Germinal center (tissue), 1 donor: ENCODE results near the gene SPINT2.
"Not testable (repeated sequence)": the region's sequence is repeated elsewhere in the genome, so short reads cannot be mapped to it uniquely, and the experiment has no call there.

Experiments
- DNase-seq: peaks from one replicate; pipeline ENCODE4 v3.0.0; 2012; ENCODE audit warnings: mixed read lengths, low spot score

SPINT2 gene

DNA sequence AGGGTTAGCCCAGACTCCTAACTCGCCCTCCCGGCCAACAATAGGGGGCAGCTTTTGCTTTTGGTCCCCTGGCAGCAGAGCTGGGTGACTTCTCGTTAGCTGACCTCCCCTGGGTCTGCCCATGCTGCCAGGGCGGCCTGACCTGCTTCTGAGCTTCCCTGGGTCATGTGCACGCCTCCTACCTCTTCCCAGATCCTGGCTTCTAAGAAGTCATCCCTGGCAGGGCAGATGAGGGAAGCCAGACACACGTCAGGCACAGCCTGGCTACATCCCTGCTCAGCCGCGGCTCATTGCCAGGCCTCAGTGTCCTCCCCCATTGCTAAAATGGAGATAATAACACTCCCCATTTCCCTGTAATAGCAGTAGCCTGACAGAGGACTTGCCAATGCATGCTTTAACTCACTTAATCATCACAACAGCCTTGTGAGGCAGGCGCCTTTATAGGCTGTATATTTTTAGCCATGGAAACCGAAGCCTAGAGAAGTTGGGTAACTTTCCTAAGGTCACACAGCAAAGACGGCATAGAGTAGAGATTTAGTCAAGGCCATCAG lies 57.3 kb downstream of the SPINT2 start:
- no peak for DNase-seq

- DNase-seq, result no peak
Observed at GRCh38 chr19:38323291-38323690, 58.9 kb downstream of the SPINT2 start.

GRCh38 chr19:38324431-38324830 lies 60.1 kb downstream of the SPINT2 start:
- no peak for DNase-seq

- no peak for DNase-seq
Observed at GRCh38 chr19:38326591-38326990, 62.2 kb downstream of the SPINT2 start.

GRCh38 chr19:38329651-38330050 lies 65.3 kb downstream of the SPINT2 start:
- DNase-seq, result no peak

DNA sequence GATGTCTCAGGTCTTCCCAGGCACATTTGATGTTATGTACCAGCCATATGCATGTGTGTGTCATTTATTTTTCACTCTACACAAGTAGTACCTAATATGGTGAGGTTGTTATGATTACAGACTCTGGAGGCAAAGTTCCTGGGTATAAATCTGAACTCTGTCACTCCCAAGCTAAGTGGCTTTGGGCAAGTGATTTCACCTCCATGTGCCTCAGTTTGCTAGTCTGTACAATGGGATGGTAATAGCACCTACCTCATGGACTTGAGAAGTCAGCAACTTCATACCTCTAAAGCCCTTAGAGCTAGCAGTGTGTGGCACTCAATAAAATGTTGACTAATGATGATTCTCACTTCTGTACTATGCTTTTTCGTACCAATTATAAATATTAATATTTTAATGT lies 67.4 kb downstream of the SPINT2 start:
- DNase-seq, result no peak

GRCh38 chr19:38333245-38333644 lies 68.9 kb downstream of the SPINT2 start:
- no peak for DNase-seq

GRCh38 chr19:38335949-38336637 lies 71.7 kb downstream of the SPINT2 start:
- peak; percentile 95 for DNase-seq

DNA sequence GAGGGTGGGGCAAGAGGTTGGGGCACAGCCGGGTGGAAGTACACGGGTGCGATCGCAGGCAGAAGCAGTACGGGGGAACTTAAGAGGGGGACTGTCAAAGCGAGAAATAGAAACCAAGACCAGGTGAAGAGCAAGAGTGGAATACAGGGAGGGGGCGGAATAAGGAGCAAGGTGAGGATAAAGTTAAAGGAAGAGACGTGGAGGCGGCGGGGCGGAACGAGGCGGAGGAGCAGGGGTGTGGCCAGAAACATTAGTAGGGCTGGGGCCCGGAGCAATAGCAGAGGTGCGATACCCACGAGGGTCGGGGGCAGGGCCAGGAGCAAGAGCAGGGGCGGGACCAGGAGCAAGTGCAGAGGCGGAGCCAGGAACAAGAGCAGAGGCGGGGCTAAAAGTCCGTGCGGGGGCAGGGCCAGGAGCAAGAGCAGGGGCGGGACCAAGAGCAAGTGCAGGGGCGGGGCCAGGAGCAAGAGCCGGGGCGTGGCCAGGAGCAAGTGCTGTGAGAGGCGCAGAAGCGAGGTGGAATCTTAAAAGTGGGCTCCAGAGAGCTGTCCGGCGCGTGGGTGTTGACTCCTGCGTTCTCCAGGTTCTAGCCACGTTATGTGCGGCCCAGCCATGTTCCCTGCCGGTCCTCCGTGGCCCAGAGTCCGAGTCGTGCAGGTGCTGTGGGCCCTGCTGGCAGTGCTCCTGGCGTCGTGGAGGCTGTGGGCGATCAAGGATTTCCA lies 72.4 kb downstream of the SPINT2 start:
- peak; percentile 93 for DNase-seq

GRCh38 chr19:38337360-38337653 lies 72.9 kb downstream of the SPINT2 start:
- no peak for DNase-seq

- DNase-seq, result not testable (repeated sequence)
Observed at GRCh38 chr19:38339011-38339410, 74.6 kb downstream of the SPINT2 start.

GRCh38 chr19:38340927-38341326 lies 76.6 kb downstream of the SPINT2 start:
- no peak for DNase-seq
